ENCODE results near the gene MAP3K21.

- TF ChIP-seq, protein P1, sequence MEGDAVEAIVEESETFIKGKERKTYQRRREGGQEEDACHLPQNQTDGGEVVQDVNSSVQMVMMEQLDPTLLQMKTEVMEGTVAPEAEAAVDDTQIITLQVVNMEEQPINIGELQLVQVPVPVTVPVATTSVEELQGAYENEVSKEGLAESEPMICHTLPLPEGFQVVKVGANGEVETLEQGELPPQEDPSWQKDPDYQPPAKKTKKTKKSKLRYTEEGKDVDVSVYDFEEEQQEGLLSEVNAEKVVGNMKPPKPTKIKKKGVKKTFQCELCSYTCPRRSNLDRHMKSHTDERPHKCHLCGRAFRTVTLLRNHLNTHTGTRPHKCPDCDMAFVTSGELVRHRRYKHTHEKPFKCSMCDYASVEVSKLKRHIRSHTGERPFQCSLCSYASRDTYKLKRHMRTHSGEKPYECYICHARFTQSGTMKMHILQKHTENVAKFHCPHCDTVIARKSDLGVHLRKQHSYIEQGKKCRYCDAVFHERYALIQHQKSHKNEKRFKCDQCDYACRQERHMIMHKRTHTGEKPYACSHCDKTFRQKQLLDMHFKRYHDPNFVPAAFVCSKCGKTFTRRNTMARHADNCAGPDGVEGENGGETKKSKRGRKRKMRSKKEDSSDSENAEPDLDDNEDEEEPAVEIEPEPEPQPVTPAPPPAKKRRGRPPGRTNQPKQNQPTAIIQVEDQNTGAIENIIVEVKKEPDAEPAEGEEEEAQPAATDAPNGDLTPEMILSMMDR (IDR thresholded peaks at IDR 0.05), result no peak
- no peak for TF ChIP-seq EZH2 (IDR thresholded peaks at IDR 0.05)
Measured at GRCh38 chr1:233315718-233316301, 11.7 kb upstream of the MAP3K21 start.
